ENCODE data around the gene GMFB.

GMFB gene

DNA sequence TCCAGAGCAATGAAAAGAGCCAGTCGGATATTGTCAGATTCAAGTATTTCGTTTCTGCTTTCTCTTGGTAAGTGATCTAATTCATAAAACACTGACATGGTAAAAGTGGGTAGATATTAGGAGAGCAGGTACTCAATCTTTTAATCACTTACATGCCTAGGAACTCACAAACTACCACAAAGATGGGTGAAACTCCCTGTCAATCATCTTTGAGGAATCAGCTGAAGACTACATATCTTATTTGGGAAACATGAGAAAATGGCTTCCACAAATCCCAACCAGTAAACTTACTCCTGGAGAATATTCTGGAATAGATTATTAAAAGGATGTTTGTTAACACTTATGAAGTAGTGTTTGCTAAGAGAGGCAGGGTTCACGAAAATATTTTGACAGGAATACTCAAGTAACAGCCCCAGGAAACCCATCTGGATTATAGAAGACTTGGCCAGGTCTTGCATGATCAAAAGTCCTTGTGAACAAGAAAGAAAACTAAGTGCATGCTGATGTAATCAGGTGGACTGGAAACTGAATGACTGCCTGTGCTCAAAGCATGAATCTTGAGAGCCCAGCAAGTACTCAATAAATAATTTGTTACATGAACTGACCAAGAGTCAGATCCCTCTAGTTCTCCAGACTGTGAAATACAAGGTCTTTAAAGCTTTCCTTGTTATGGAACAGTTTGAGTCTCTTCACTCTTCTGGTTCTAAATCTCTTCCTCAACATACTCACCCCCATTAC lies 63.1 kb downstream of the GMFB start:
- DNase-seq (ENCODE audit: low read depth in 2 of 2) = no peak

DNA sequence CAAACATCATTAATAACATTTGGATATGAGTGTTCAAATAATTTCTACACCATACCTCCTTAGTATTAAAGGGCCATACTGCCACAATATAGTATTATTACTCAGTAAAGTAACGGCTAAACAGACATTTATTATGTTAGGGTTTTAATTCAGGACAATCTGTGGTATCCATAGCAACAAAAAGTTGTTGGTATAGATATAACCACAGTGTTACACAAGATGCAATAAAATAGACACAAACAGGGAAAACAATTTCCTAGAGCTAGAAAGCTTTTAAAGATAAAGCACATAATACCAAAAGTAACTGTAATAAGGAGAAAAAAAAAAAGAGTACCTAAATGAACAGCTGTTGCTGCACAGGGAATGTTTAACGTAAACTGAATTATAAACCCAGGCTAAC lies 63.7 kb downstream of the GMFB start:
- no peak for DNase-seq (ENCODE audit: low read depth in 2 of 2)
